Ovary (tissue), 9 donors: ENCODE measurements around the gene KRTAP5-7. TPM values are rescaled to one million over a fixed set of nuclear protein-coding genes. Genes with fewer than 3 reads are reported as not detected.

ENCODE experiments used
- DNase-seq, 5 donors: peaks; one replicate each; pipeline ENCODE4 v3.0.0-alpha.2; 2019 to 2020
- H3K27ac ChIP-seq, 2 donors: fragments of 200-600 bp; one replicate each; pipeline versions ENCODE4 v1.5.1 to v1.8.0; 2019 to 2022
- H3K27me3 ChIP-seq: fragments of 200-600 bp; one replicate; pipeline ENCODE4 v1.8.0; 2022
- H3K36me3 ChIP-seq: fragments of 200-600 bp; sonication (generic); one replicate; pipeline ENCODE4 v1.5.1; 2019
- H3K4me1 ChIP-seq: one replicate; pipeline ENCODE4 v1.8.1; 2013; ENCODE audit warnings: mild to moderate bottlenecking, moderate library complexity; ENCODE audit not compliant: insufficient read depth
- H3K4me3 ChIP-seq: fragments of 200-600 bp; sonication (generic); one replicate; pipeline ENCODE4 v1.5.1; 2017
- H3K9me3 ChIP-seq, 2 donors: fragments of 200-600 bp in 1 of 2; sonication (generic) in 1 of 2; one replicate each; pipeline versions ENCODE4 v1.5.1 to v1.8.1; 2013 to 2019; ENCODE audit warnings: mild to moderate bottlenecking in 1 of 2, moderate library complexity in 1 of 2
- CTCF ChIP-seq, 3 donors: fragments of 450-650 bp in 2 of 3; fragments of 200-600 bp in 1 of 3; IDR thresholded peaks; one replicate each; pipeline versions ENCODE4 v1.5.1 to v1.8.0; 2016 to 2022; ENCODE audit warnings: antibody characterized with exemption in 3 of 3, mild to moderate bottlenecking in 1 of 3
- EP300 ChIP-seq: sonication (generic); formaldehyde crosslinking; IDR thresholded peaks from one replicate; pipeline ENCODE4 v1.6.1; 2017; ENCODE audit warnings: antibody characterized with exemption
- POLR2A ChIP-seq: fragments of 450-650 bp; IDR thresholded peaks from one replicate; pipeline ENCODE4 v1.6.1; 2017; ENCODE audit warnings: antibody characterized with exemption, mild to moderate bottlenecking, moderate library complexity
- WGBS, 3 donors: extraction: QIAGEN DNeasy Blood & Tissue Kit in 1 of 3; methylation state at CpG; one replicate each; pipeline versions ENCODE4 v1.1.5 to v1.1.7; 2013 to 2017; 5-methylcytosine and 5-hydroxymethylcytosine counted together
- intact Hi-C, 4 donors: fragments of 100-400 bp; cut with DNase I; formaldehyde crosslinking; loops; one replicate each; pipeline versions ENCODE4 v1.11.0 to v1.15.1; 2022 to 2023
- polyA plus RNA-seq, 2 donors: library from polyadenylated mRNA; stranded (reverse); fragments of 200-250 nt in 1 of 2; fragments of 350-450 nt in 1 of 2; fragmentation: Illumina TruSeq in 1 of 2; extraction: RNeasy Lipid Tissue Mini Kit (QIAGEN cat#74804) in 1 of 2; gene quantifications; one replicate each; pipeline ENCODE4 v1.2.3, GENCODE V29; 2013 to 2014
- total RNA-seq, 7 donors: library from RNA; depleted of rRNA in 2 of 7; stranded (reverse); fragments of >200 nt in 2 of 7; fragmentation: NEBNext Ultra II Directional in 3 of 7; extraction: Animal tissue kit (Norgen Biotek cat#: 25700) in 3 of 7; gene quantifications; one replicate each; pipeline versions ENCODE4 v1.1.0 to v1.2.4, GENCODE V29; 2016 to 2023
- donor health status: DM: no; HTN: no; CAD: no; lungs with moderate emphysema.
- donor health status: DM: no; HTN: no; CAD: no.
- donor health status: Bipolar disorder and iron deficiency.
- donor health status: DM: yes; HTN: yes; CAD: no.
- donor health status: DM: no; HTN: no; CAD: no.
- donor health status: DM: yes; HTN: yes; CAD: no.

The KRTAP5-7 gene
- total and polyA plus RNA-seq, 9 donors, result 0.22 to 0.27 (median 0.23) TPM; not detected in 5

GRCh38 chr11:71542879-71543777, 16.1 kb downstream of the KRTAP5-7 start:
- 63 to 67% (median 66%) methylated on average over 15 of the region's 15 CpGs for WGBS, 3 donors

GRCh38 chr11:71543866-71544265, 16.8 kb downstream of the KRTAP5-7 start:
- H3K9me3 ChIP-seq, result peaks cover 0 to 3% of the 10 kb centered on the region in 2 donors
- H3K36me3 ChIP-seq, result no peaks in the 10 kb centered on the region
- H3K4me3 ChIP-seq, result no peak overlapping the region
- no peaks in the 10 kb centered on the region for H3K27me3 ChIP-seq
- no peaks in the 10 kb centered on the region for H3K4me1 ChIP-seq
- H3K27ac ChIP-seq, result no peak overlapping the region
- intact Hi-C loops, result no loop called here
- 61 to 66% (median 65%) methylated on average over 8 of the region's 8 CpGs for WGBS, 3 donors
- no peak for TF ChIP-seq EP300
- TF ChIP-seq POLR2A, result no peak
- TF ChIP-seq CTCF (IDR thresholded peaks at IDR 0.05), result no peak
- no peak for DNase-seq

More at GRCh38 chr11:71542879-71543777, 16.1 kb downstream of the KRTAP5-7 start:
- Histone ChIP-seq H3K4me1 (no peaks in the 10 kb centered on the region), H3K27me3 (no peaks in the 10 kb centered on the region), H3K36me3 (no peaks in the 10 kb centered on the region), H3K27ac (no peak overlapping the region), H3K4me3 (no peak overlapping the region), H3K9me3 (peaks cover 0 to 3% of the 10 kb centered on the region in 2 donors)
- DNase-seq, result no peak
- TF ChIP-seq EP300, result no peak
- no peak for TF ChIP-seq POLR2A
- no peak for TF ChIP-seq CTCF (IDR thresholded peaks at IDR 0.05)
- intact Hi-C loops, result no loop called here

GRCh38 chr11:71544525-71545214, 17.6 kb downstream of the KRTAP5-7 start:
- peaks cover 0 to 3% of the 10 kb centered on the region in 2 donors for H3K9me3 ChIP-seq
- H3K4me1 ChIP-seq, result no peaks in the 10 kb centered on the region
- no peak overlapping the region for H3K4me3 ChIP-seq
- H3K36me3 ChIP-seq, result no peaks in the 10 kb centered on the region
- WGBS, 3 donors, result 82 to 89% (median 84%) methylated on average over 6 of the region's 6 CpGs
- TF ChIP-seq EP300, result no peak
- no peak for TF ChIP-seq POLR2A
- TF ChIP-seq CTCF (IDR thresholded peaks at IDR 0.05), result no peak
- H3K27me3 ChIP-seq, result no peaks in the 10 kb centered on the region
- H3K27ac ChIP-seq, result no peak overlapping the region
- no peak for DNase-seq
- intact Hi-C loops, result no loop called here

GRCh38 chr11:71545405-71545966, 18.4 kb downstream of the KRTAP5-7 start:
- Histone ChIP-seq H3K27me3 (no peaks in the 10 kb centered on the region), H3K36me3 (no peaks in the 10 kb centered on the region), H3K27ac (no peak overlapping the region), H3K4me1 (no peaks in the 10 kb centered on the region), H3K4me3 (no peak overlapping the region), H3K9me3 (peaks cover 0 to 3% of the 10 kb centered on the region in 2 donors)
- no peak for DNase-seq
- WGBS, 3 donors, result 75 to 86% (median 81%) methylated on average over 12 of the region's 12 CpGs
- TF ChIP-seq POLR2A (no peak), CTCF (IDR thresholded peaks at IDR 0.05) (no peak), EP300 (no peak)
- intact Hi-C loops, result no loop called here
